Measurements from ENCODE around the gene ZNF692. TPM values are rescaled to one million over a fixed set of nuclear protein-coding genes. Genes with fewer than 3 reads are reported as not detected.

The ZNF692 gene
- total and polyA plus RNA-seq, 2 of the 13 experiments (the other 11 are each of a cell fraction or from before 2014, with no cell fraction given) = 27.3 to 45.8 TPM

DNA sequence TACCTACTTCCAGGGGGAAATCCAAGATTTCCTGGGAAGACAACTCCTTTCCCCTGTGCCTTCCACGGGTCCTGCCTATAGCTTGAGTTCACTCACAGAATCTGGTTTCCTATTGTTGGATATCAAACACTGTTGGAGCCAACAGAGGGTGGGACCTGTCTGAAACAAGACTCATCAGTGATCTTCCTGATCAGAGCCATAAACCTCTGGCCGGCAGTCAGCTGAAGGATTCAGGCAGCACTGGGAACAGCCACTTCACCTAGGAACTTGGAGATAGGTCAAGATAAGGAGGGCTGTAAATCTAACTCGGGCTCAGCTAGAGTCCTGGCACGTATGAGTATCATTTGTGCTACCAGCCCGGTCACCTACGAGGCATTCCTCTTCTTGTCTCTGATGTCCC, 56.4 kb downstream of the ZNF692 start:
- FAIRE-seq (no peak), DNase-seq (ENCODE audit: low spot score) (no peak), ATAC-seq (no peak)
- no peak overlapping the region for H2AFZ ChIP-seq (ENCODE audit: low read length)
- WGBS (ENCODE audit: low lambda C conversion rate) = 42% methylated on average over 6 of the region's 6 CpGs
- H3K36me3 ChIP-seq (replicated peaks in 1 of 2; ENCODE audit: control insufficient read depth in 1 of 2, insufficient read depth in 2 of 2, low read length in 2 of 2) = no peaks in the 10 kb centered on the region
- ChIA-PET POLR2A (no interaction called here), CTCF (ENCODE audit: low intra/inter-chr PET ratio, low total read pairs) (no interaction called here)
- H3K4me1 ChIP-seq (ENCODE audit: insufficient read depth, low read length) = peaks cover 24% of the 10 kb centered on the region
- intact Hi-C loops (cut with micrococcal nuclease; ENCODE audit: unreplicated experiment) = no loop called here
- TF ChIP-seq, protein P1, sequence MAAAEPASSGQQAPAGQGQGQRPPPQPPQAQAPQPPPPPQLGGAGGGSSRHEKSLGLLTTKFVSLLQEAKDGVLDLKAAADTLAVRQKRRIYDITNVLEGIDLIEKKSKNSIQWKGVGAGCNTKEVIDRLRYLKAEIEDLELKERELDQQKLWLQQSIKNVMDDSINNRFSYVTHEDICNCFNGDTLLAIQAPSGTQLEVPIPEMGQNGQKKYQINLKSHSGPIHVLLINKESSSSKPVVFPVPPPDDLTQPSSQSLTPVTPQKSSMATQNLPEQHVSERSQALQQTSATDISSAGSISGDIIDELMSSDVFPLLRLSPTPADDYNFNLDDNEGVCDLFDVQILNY (CRISPR knock-in tag; conservative IDR thresholded peaks at IDR 0.05) = no peak
- TF ChIP-seq, protein P2, sequence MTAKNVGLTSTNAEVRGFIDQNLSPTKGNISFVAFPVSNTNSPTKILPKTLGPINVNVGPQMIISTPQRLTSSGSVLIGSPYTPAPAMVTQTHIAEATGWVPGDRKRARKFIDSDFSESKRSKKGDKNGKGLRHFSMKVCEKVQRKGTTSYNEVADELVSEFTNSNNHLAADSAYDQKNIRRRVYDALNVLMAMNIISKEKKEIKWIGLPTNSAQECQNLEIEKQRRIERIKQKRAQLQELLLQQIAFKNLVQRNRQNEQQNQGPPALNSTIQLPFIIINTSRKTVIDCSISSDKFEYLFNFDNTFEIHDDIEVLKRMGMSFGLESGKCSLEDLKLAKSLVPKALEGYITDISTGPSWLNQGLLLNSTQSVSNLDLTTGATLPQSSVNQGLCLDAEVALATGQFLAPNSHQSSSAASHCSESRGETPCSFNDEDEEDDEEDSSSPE (CRISPR knock-in tag; IDR thresholded peaks at IDR 0.05) = no peak
- TF ChIP-seq TBL1XR1 (IDR thresholded peaks at IDR 0.05; ENCODE audit: borderline replicate concordance, low read length, partially characterized antibody) = no peak
- TF ChIP-seq MAFF (IDR thresholded peaks at IDR 0.05; ENCODE audit: low read depth, low read length) = no peak
- TF ChIP-seq POLR2AphosphoS5 (IDR thresholded peaks at IDR 0.05; ENCODE audit: low read depth, low read length) = no peak
- no peak for TF ChIP-seq ZNF619 (CRISPR knock-in tag; IDR thresholded peaks at IDR 0.05)
- TF ChIP-seq RBM22 (optimal IDR thresholded peaks at IDR 0.05; ENCODE audit: low read length) = no peak
- TF ChIP-seq RBFOX2 (IDR thresholded peaks at IDR 0.05; ENCODE audit: low read depth, low read length) = no peak
- TF ChIP-seq HOXA9 (CRISPR knock-in tag; IDR thresholded peaks at IDR 0.05; ENCODE audit: borderline replicate concordance) = no peak
- no peak for TF ChIP-seq ZNF12 (CRISPR knock-in tag; IDR thresholded peaks at IDR 0.05)
- no peak for TF ChIP-seq ZNF703 (CRISPR knock-in tag; IDR thresholded peaks at IDR 0.05; ENCODE audit: borderline replicate concordance)
- no peak for TF ChIP-seq NONO (IDR thresholded peaks at IDR 0.05)
- no peak for TF ChIP-seq NONO (CRISPR knock-in tag; conservative IDR thresholded peaks at IDR 0.05)
- TF ChIP-seq SRY (CRISPR knock-in tag; IDR thresholded peaks at IDR 0.05) = no peak
- no peak for TF ChIP-seq SMARCE1 (IDR thresholded peaks at IDR 0.05; ENCODE audit: borderline replicate concordance)
- no peak for TF ChIP-seq PRPF4 (IDR thresholded peaks at IDR 0.05; ENCODE audit: low read depth, low read length, poor library complexity, severe bottlenecking)
- TF ChIP-seq, protein P3, sequence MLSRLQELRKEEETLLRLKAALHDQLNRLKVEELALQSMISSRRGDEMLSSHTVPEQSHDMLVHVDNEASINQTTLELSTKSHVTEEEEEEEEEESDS (CRISPR knock-in tag; IDR thresholded peaks at IDR 0.05; ENCODE audit: borderline replicate concordance) = no peak
- TF ChIP-seq ZNF792 (CRISPR knock-in tag; IDR thresholded peaks at IDR 0.05) = no peak
- TF ChIP-seq ZNF382 (CRISPR knock-in tag; IDR thresholded peaks at IDR 0.05; ENCODE audit: borderline replicate concordance) = no peak
- TF ChIP-seq ZNF850 (CRISPR knock-in tag; conservative IDR thresholded peaks at IDR 0.05) = no peak
- TF ChIP-seq YY1 (IDR thresholded peaks at IDR 0.05; ENCODE audit: insufficient read depth, insufficient replicate concordance, low read depth, low read length) = no peak
- in situ Hi-C loops (cut with HindIII; ENCODE audit: extremely low pct_ligation_motif_present, low pct_unique_long_range_greater_than_20kb) = no loop called here
- no peak overlapping the region for H3K4me3 ChIP-seq (replicated peaks in 1 of 3; ENCODE audit: insufficient read depth in 1 of 3, low read depth in 2 of 3, low read length in 3 of 3)
- no peaks in the 10 kb centered on the region for H3K9me3 ChIP-seq (ENCODE audit: low read length)
- no peak overlapping the region for H3K4me2 ChIP-seq (ENCODE audit: low read depth, low read length)
- H3K79me2 ChIP-seq (ENCODE audit: insufficient read depth, low read length) = no peaks in the 10 kb centered on the region
- no peaks in the 10 kb centered on the region; a peak in 1 of 5 replicates for H3K27me3 ChIP-seq (ENCODE audit: control insufficient read depth in 1 of 2, insufficient read depth in 2 of 2, low read length in 2 of 2)
- H4K20me1 ChIP-seq (ENCODE audit: insufficient read depth, low read length) = no peaks in the 10 kb centered on the region
- H3K27ac ChIP-seq (ENCODE audit: extremely low read length, insufficient read depth, low read length) = no peak overlapping the region
- no peak overlapping the region for H3K9ac ChIP-seq (ENCODE audit: insufficient read depth, low read depth, low read length)
- no TSS peak for BruUV-seq (replicated peaks)

All from HepG2 (cell line).